Mucosa of descending colon (tissue), 3 donors: ENCODE results near the gene CALB2. TPM values are rescaled to one million over a fixed set of nuclear protein-coding genes. Genes with fewer than 3 reads are reported as not detected.

ENCODE experiments used
- ATAC-seq: fragments of 200-7000 bp; cut with Tn5 transposase; one replicate; pipeline ENCODE4 v1.9.1; 2020; ENCODE audit warnings: mild to moderate bottlenecking, moderate library complexity
- DNase-seq, 3 donors: peaks; one replicate each; pipeline ENCODE4 v3.0.0-alpha.2; 2020
- H3K36me3 ChIP-seq: fragments of 200-600 bp; one replicate; pipeline ENCODE4 v1.8.0; 2021; ENCODE audit warnings: low read depth, mild to moderate bottlenecking
- H3K4me1 ChIP-seq: fragments of 200-600 bp; one replicate; pipeline ENCODE4 v1.8.0; 2021; ENCODE audit warnings: low read depth, mild to moderate bottlenecking
- H3K4me3 ChIP-seq: fragments of 200-600 bp; one replicate; pipeline ENCODE4 v1.8.0; 2021; ENCODE audit warnings: mild to moderate bottlenecking
- H3K9me3 ChIP-seq: fragments of 200-600 bp; one replicate; pipeline ENCODE4 v1.8.0; 2021; ENCODE audit warnings: mild to moderate bottlenecking
- CTCF ChIP-seq: fragments of 200-600 bp; IDR thresholded peaks from one replicate; pipeline ENCODE4 v1.8.0; 2022; ENCODE audit warnings: antibody characterized with exemption, mild to moderate bottlenecking
- intact Hi-C, 2 donors: fragments of 100-400 bp; cut with DNase I in 1 of 2; cut with micrococcal nuclease in 1 of 2; formaldehyde crosslinking; loops; one replicate each; pipeline versions ENCODE4 v1.11.0 to v1.11.1; 2022; cut with DNase I, micrococcal nuclease
- total RNA-seq, 3 donors: library from RNA; stranded (reverse); fragmentation: NEBNext Ultra II Directional in 2 of 3; extraction: Animal tissue kit (Norgen Biotek cat#: 25700) in 2 of 3; gene quantifications; one replicate each; pipeline versions ENCODE4 v1.2.1 to v1.2.4, GENCODE V29; 2021 to 2023
- donor health status: DM: no; HTN: no; CAD: no; lungs with moderate emphysema.
- donor health status: DM: no; HTN: no; CAD: no.
- donor health status: DM: no; HTN: yes; CAD: no.

CALB2 gene
- total RNA-seq, 3 donors from 2014 or later, result 1.2 to 9.5 (median 4.2) TPM

GRCh38 chr16:71432906-71433305 is 74.4 kb downstream of the CALB2 start:
- intact Hi-C loops, result no loop called here
- no peak for DNase-seq
- H3K36me3 ChIP-seq, result no peaks in the 10 kb centered on the region
- no peaks in the 10 kb centered on the region for H3K9me3 ChIP-seq
- no peak overlapping the region for H3K4me3 ChIP-seq
- H3K4me1 ChIP-seq, result no peaks in the 10 kb centered on the region
- ATAC-seq, result no peak
- no peak for TF ChIP-seq CTCF

- no peak overlapping the region for H3K4me3 ChIP-seq
- H3K4me1 ChIP-seq, result no peaks in the 10 kb centered on the region
- no peak for TF ChIP-seq CTCF
- no peak for ATAC-seq
- no peaks in the 10 kb centered on the region for H3K36me3 ChIP-seq
- H3K9me3 ChIP-seq, result no peaks in the 10 kb centered on the region
- intact Hi-C loops, result no loop called here
- DNase-seq, result no peak
Measured at GRCh38 chr16:71436473-71436872, 78.0 kb downstream of the CALB2 start.

GRCh38 chr16:71439523-71439922 is 81.0 kb downstream of the CALB2 start:
- Histone ChIP-seq H3K9me3 (peaks cover 19% of the 10 kb centered on the region), H3K4me1 (no peaks in the 10 kb centered on the region), H3K36me3 (no peaks in the 10 kb centered on the region), H3K4me3 (no peak overlapping the region)
- ATAC-seq (no peak), DNase-seq (no peak)
- TF ChIP-seq CTCF, result no peak
- intact Hi-C loops, result no loop called here

Other genes starting within 250 kb of the CALB2 start
- gene HYDIN, start 128.0 kb upstream of the CALB2 start, total RNA-seq, result 1 to 10 TPM in 2 of 3 donors, under 1 TPM in 1; 0.80 to 2.3 (median 1.5) TPM
- gene CMTR2, start 69.3 kb upstream of the CALB2 start, total RNA-seq, result 10 to 100 TPM; 17.8 to 20.2 (median 19.8) TPM
- not detected for gene TLE7, start 83.3 kb downstream of the CALB2 start, total RNA-seq
- gene ZNF23, start 103.5 kb downstream of the CALB2 start, total RNA-seq, result 1 to 10 TPM; 6.6 to 9.5 (median 6.7) TPM
- gene ZNF19, start 130.6 kb downstream of the CALB2 start, total RNA-seq, result 1 to 10 TPM; 7.4 to 8.5 (median 7.8) TPM
- gene CHST4, start 167.7 kb downstream of the CALB2 start, total RNA-seq, result not detected
- gene TAT, start 218.4 kb downstream of the CALB2 start, total RNA-seq, result 1 to 10 TPM in 1 of 3 donors, under 1 TPM in 2; 0.51 to 1.9 (median 0.72) TPM